Ascending aorta (tissue), 2 donors: ENCODE data around the gene MED9. TPM values are rescaled to one million over a fixed set of nuclear protein-coding genes. Genes with fewer than 3 reads are reported as not detected.

Experiments used
- DNase-seq, 2 donors: peaks; one replicate each; pipeline ENCODE4 v3.0.0-alpha.2; 2019; ENCODE audit warnings: low spot score in 2 of 2
- H3K27ac ChIP-seq, 2 donors: fragments of 200-600 bp; sonication (generic); one replicate each; pipeline ENCODE4 v1.5.1; 2016 to 2017; ENCODE audit warnings: mild to moderate bottlenecking in 1 of 2
- H3K27me3 ChIP-seq: fragments of 200-600 bp; sonication (generic); one replicate; pipeline ENCODE4 v1.5.1; 2017
- H3K36me3 ChIP-seq, 2 donors: fragments of 200-600 bp; sonication (generic); one replicate each; pipeline ENCODE4 v1.5.1; 2016
- H3K4me1 ChIP-seq, 2 donors: fragments of 200-600 bp; sonication (generic); one replicate each; pipeline ENCODE4 v1.5.1; 2016 to 2017; ENCODE audit warnings: mild to moderate bottlenecking in 1 of 2
- H3K4me3 ChIP-seq, 2 donors: fragments of 200-600 bp; sonication (generic); one replicate each; pipeline ENCODE4 v1.5.1; 2016 to 2017; ENCODE audit warnings: mild to moderate bottlenecking in 1 of 2
- H3K9me3 ChIP-seq, 2 donors: fragments of 200-600 bp; sonication (generic); one replicate each; pipeline ENCODE4 v1.5.1; 2016
- intact Hi-C: fragments of 100-400 bp; cut with DNase I; formaldehyde crosslinking; loops from one replicate; pipeline ENCODE4 v1.15.1; 2023
- total RNA-seq: library from RNA; depleted of rRNA; stranded (reverse); fragments of >200 nt; gene quantifications from one replicate; pipeline ENCODE4 v1.1.0, GENCODE V29; 2016
- TF ChIP-seq, protein P1 (sequence below), 3 experiments: fragments of 200-600 bp in 2 of 3; fragments of 450-650 bp in 1 of 3; sonication (generic) in 2 of 3; IDR thresholded peaks; one replicate each; pipeline ENCODE4 v1.5.1; 2016 to 2019; ENCODE audit warnings: antibody characterized with exemption in 3 of 3, mild to moderate bottlenecking in 1 of 3, moderate library complexity in 1 of 3

MED9 gene
- total RNA-seq, 1 donor from 2014 or later, result 16.9 TPM

DNA sequence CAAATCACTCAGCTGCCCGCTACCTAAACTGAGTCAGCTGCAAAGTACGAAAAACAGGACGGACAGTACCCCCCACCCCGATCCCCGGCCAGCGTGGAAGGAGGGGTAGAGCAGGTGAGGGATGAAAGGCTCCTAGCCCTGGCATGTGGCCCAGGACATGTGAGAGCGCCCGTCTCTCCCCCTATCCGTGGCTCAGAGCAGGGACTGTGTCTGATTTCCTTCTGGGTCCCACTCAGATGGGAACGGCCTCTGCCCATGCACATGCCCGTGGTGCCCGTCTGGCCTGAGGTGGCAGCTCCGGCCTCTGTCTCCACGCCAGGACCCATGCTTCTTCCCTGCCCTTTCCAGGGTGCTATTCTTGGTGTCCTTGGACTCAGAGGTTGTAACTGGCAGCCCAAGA is 49.6 kb downstream of the MED9 start:
- Histone ChIP-seq H3K27me3 (no peaks in the 10 kb centered on the region), H3K4me1 (no peaks in the 10 kb centered on the region), H3K36me3 (no peaks in the 10 kb centered on the region), H3K27ac (no peak overlapping the region), H3K4me3 (no peak overlapping the region), H3K9me3 (no peaks in the 10 kb centered on the region)
- TF ChIP-seq, protein P1, sequence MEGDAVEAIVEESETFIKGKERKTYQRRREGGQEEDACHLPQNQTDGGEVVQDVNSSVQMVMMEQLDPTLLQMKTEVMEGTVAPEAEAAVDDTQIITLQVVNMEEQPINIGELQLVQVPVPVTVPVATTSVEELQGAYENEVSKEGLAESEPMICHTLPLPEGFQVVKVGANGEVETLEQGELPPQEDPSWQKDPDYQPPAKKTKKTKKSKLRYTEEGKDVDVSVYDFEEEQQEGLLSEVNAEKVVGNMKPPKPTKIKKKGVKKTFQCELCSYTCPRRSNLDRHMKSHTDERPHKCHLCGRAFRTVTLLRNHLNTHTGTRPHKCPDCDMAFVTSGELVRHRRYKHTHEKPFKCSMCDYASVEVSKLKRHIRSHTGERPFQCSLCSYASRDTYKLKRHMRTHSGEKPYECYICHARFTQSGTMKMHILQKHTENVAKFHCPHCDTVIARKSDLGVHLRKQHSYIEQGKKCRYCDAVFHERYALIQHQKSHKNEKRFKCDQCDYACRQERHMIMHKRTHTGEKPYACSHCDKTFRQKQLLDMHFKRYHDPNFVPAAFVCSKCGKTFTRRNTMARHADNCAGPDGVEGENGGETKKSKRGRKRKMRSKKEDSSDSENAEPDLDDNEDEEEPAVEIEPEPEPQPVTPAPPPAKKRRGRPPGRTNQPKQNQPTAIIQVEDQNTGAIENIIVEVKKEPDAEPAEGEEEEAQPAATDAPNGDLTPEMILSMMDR (IDR thresholded peaks at IDR 0.05), result no peak
- intact Hi-C loops, result no loop called here
- no peak for DNase-seq

DNA sequence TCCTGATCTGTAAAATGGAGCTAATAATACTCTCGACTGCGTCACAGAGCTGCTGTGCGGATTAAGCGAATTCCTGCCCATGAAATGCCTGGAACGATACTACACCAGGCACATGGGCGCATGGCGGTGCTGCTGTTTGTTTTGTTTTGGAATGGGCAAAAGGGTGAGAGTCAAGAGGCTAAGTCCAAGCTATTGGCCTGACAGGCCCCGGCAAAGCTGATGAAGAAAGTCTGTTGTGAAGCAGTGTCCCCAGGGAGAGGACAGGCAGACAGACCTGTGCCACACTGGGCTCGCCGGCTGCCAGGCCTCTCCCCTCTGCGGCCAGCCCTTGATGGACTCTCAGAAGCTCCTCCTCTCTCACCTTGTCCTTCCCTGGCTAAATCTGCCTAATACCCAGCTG is 50.7 kb downstream of the MED9 start:
- no peaks in the 10 kb centered on the region for H3K27me3 ChIP-seq
- H3K4me1 ChIP-seq, result no peaks in the 10 kb centered on the region
- H3K36me3 ChIP-seq, result no peaks in the 10 kb centered on the region
- H3K27ac ChIP-seq, result no peak overlapping the region
- intact Hi-C loops, result no loop called here
- DNase-seq, result no peak
- H3K9me3 ChIP-seq, result no peaks in the 10 kb centered on the region
- TF ChIP-seq, protein P1 (IDR thresholded peaks at IDR 0.05), result no peak
- H3K4me3 ChIP-seq, result no peak overlapping the region

DNA sequence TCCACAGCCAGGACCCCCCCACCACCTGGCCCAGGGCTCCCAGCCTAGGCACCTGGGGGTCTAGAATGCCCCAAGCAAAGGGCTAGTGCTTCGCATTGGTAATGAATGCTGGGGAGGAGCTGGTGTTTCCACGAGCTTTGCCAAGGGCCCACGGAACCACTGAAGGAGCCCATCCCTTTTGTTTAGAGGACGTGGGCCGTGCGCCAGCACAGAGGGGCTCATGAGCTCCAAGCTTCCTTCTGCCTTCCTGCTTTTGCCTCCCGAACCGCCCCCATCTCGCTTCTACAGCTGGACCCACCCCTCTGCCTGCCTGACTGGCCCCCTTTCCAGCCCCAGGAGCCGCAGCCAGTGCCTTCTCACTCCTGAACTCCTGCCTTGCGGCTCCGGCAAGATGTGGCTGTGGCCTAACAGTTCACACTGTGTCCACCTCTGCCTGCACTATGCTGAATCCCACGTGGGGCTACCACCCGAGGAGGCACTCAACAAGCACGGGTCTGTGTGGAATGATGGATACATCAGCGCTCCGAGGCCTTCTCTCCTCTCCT is 51.2 kb downstream of the MED9 start:
- Histone ChIP-seq H3K27me3 (no peaks in the 10 kb centered on the region), H3K36me3 (no peaks in the 10 kb centered on the region)

DNA sequence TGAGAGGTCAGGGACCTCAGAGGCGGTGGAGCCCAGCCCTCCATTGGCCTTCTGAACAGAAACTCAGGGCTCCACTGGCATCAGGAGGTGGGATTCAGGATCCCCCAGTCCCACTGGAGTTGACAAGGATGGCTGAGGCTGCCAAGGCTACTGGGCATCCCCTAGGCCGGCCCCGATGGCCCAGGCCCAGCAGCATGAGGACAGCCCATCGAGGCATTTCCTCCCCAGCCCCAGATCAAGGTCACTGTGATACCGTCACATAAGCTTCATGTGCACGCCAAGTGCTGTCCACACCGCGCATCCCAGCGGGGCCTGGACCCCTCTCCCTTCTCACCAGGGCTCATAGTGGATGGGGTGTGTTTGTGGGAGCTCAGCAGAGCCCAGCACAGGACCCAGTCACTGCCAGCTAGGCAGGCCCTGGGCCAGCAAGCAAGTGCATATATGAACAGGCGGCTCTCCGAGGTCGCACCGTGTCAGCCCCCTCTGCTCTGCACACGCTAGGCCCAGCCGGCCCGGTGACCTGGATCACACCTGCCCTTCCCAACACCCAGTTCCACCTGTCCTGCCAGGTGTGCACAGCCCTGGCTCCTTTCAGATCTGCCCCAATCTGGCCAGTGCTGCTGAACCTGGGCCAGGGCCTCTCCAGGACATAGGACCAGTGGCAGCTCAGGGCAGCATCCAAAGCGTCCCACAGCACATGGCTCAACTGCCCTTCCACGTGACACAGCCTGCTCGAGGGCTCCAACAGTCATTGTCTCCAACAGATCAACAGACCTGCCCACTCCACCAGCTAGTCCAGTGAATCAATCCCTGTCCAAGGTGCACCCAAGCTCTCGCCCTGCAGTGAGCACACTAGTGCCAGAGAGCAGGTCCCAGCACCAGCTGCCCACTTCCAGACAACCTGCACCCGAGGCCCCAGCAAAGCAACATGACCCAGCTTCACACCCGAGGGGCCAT is 52.2 kb downstream of the MED9 start:
- intact Hi-C loops, result no loop called here

More for the DNA sequence above, 51.2 kb downstream of the MED9 start:
- H3K27ac ChIP-seq, result no peak overlapping the region
- intact Hi-C loops, result no loop called here
- TF ChIP-seq, protein P1 (IDR thresholded peaks at IDR 0.05), result no peak
- H3K4me1 ChIP-seq, result no peaks in the 10 kb centered on the region
- no peaks in the 10 kb centered on the region for H3K9me3 ChIP-seq
- DNase-seq, result no peak
- H3K4me3 ChIP-seq, result no peak overlapping the region

DNA sequence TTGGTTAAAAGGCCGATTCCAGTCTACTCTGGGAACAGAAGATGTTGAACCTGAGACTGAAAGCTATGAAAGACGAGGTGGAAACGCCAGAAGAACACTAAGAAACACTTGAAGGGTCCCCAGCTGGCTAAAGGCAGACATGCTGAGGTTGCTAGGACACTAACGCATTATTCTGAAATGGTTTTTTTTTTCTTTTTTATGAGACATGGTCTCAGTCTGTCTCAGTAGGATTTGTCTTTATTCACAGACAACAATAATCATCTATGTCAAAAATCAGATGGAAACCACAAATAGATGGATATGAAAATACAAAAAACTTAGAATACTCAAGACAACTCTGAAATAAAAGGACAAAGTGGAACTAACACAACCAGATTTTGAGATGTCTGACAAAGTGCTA is 54.4 kb downstream of the MED9 start:
- Histone ChIP-seq H3K9me3 (no peaks in the 10 kb centered on the region), H3K4me3 (no peak overlapping the region), H3K36me3 (no peaks in the 10 kb centered on the region), H3K27ac (no peak overlapping the region), H3K27me3 (no peaks in the 10 kb centered on the region), H3K4me1 (peaks cover 0 to under 1% of the 10 kb centered on the region in 2 donors)
- no peak for DNase-seq
- TF ChIP-seq, protein P1 (IDR thresholded peaks at IDR 0.05), result no peak
- intact Hi-C loops, result no loop called here

More for the DNA sequence above, 52.2 kb downstream of the MED9 start:
- H3K36me3 ChIP-seq, result no peaks in the 10 kb centered on the region
- TF ChIP-seq, protein P1 (IDR thresholded peaks at IDR 0.05), result no peak
- H3K27ac ChIP-seq, result no peak overlapping the region
- DNase-seq, result no peak
- H3K4me1 ChIP-seq, result no peaks in the 10 kb centered on the region
- no peaks in the 10 kb centered on the region for H3K9me3 ChIP-seq
- no peaks in the 10 kb centered on the region for H3K27me3 ChIP-seq
- H3K4me3 ChIP-seq, result no peak overlapping the region
